ENCODE results near the gene CACNA2D4. TPM values are rescaled to one million over a fixed set of nuclear protein-coding genes. Genes with fewer than 3 reads are reported as not detected.
A peak's percentile ranks its signal among the peaks of the same experiment; 100 is the strongest.

The CACNA2D4 gene
- total and polyA plus RNA-seq, 2 of the 13 experiments (the other 11 are each of a cell fraction or from before 2014, with no cell fraction given): 14.2 to 136 TPM

DNA sequence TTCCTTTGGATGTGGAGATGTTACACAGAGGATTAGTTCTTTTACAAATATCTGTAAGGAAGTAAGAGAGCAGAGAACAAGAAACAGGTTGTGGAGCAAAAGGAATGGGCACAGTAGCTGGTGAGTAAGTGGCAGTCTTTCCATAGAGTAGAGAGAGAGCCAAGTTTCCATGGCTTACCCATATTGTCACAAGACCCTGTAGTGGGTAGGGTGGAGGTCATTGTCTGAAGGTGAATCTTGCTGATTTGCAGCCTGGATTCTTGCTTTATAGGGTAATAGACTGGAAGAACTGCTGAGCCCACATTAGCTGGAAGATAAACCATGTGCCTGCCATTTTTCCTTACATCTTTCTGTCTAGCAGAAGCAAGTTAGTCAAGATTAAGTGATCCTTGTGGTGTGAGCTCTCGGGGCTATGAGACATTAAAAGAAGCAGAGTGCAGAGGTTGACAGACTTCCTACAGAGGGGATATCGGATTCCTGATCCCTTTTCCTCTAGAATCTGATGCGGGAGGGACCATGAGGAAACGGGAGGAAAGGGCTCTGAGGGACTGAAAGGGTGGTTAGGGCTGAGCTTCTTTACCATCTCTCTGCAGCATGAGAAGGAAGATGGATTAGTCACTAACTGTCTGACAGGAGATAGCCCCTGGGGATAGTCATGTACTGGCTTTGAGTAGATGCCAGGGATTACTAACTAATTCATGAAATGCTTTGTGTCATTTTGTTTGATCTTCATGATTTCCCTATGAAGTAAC is 142.1 kb downstream of the CACNA2D4 start:
- 95% methylated on average over 4 of the region's 4 CpGs for WGBS (ENCODE audit: low lambda C conversion rate)
- no peak overlapping the region for H3K4me3 ChIP-seq (replicated peaks in 1 of 3; ENCODE audit: insufficient read depth in 1 of 3, low read depth in 2 of 3, low read length in 3 of 3)
- in situ Hi-C loops (cut with HindIII; ENCODE audit: extremely low pct_ligation_motif_present, low pct_unique_long_range_greater_than_20kb): no loop called here
- TF ChIP-seq ZNF724P (CRISPR knock-in tag; IDR thresholded peaks at IDR 0.05; ENCODE audit: borderline replicate concordance) (no peak), ERF (CRISPR knock-in tag; IDR thresholded peaks at IDR 0.05) (no peak), PTBP1 (IDR thresholded peaks at IDR 0.05; ENCODE audit: low read depth, low read length, poor library complexity, severe bottlenecking) (no peak), ZNF282 (IDR thresholded peaks at IDR 0.05; ENCODE audit: partially characterized antibody) (no peak), RELA (CRISPR knock-in tag; IDR thresholded peaks at IDR 0.05) (no peak), ZNF761 (CRISPR knock-in tag; conservative IDR thresholded peaks at IDR 0.05) (no peak), HMG20B (CRISPR knock-in tag; conservative IDR thresholded peaks at IDR 0.05) (no peak)
- TF ChIP-seq, protein P1, sequence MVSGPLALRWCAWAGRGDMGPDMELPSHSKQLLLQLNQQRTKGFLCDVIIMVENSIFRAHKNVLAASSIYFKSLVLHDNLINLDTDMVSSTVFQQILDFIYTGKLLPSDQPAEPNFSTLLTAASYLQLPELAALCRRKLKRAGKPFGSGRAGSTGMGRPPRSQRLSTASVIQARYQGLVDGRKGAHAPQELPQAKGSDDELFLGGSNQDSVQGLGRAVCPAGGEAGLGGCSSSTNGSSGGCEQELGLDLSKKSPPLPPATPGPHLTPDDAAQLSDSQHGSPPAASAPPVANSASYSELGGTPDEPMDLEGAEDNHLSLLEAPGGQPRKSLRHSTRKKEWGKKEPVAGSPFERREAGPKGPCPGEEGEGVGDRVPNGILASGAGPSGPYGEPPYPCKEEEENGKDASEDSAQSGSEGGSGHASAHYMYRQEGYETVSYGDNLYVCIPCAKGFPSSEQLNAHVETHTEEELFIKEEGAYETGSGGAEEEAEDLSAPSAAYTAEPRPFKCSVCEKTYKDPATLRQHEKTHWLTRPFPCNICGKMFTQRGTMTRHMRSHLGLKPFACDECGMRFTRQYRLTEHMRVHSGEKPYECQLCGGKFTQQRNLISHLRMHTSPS (CRISPR knock-in tag; IDR thresholded peaks at IDR 0.05; ENCODE audit: low read depth): no peak
- TF ChIP-seq, protein P2, sequence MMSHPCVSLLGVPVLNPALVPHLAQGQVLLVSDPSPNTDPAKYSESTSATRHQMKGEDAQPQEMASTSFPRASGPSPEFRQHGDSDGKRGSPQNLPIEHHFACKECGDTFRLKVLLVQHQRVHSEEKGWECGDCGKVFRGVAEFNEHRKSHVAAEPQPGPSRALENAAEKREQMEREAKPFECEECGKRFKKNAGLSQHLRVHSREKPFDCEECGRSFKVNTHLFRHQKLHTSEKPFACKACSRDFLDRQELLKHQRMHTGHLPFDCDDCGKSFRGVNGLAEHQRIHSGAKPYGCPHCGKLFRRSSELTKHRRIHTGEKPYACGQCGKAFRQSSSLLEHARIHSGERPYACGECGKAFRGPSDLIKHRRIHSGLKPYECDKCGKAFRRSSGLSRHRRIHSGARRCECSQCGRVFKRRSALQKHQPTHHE (CRISPR knock-in tag; IDR thresholded peaks at IDR 0.05; ENCODE audit: borderline replicate concordance): no peak
- TF ChIP-seq, protein P3, sequence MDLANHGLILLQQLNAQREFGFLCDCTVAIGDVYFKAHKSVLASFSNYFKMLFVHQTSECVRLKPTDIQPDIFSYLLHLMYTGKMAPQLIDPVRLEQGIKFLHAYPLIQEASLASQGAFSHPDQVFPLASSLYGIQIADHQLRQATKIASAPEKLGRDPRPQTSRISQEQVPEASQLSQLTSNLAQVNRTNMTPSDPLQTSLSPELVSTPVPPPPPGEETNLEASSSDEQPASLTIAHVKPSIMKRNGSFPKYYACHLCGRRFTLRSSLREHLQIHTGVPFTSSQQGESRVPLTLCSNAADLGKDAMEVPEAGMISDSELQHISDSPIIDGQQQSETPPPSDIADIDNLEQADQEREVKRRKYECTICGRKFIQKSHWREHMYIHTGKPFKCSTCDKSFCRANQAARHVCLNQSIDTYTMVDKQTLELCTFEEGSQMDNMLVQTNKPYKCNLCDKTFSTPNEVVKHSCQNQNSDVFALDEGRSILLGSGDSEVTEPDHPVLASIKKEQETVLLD (CRISPR knock-in tag; IDR thresholded peaks at IDR 0.05; ENCODE audit: low read depth): no peak
- TF ChIP-seq, protein P4, sequence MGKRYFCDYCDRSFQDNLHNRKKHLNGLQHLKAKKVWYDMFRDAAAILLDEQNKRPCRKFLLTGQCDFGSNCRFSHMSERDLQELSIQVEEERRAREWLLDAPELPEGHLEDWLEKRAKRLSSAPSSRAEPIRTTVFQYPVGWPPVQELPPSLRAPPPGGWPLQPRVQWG (CRISPR knock-in tag; IDR thresholded peaks at IDR 0.05; ENCODE audit: borderline replicate concordance, low read depth): no peak
- TF ChIP-seq, protein P5, sequence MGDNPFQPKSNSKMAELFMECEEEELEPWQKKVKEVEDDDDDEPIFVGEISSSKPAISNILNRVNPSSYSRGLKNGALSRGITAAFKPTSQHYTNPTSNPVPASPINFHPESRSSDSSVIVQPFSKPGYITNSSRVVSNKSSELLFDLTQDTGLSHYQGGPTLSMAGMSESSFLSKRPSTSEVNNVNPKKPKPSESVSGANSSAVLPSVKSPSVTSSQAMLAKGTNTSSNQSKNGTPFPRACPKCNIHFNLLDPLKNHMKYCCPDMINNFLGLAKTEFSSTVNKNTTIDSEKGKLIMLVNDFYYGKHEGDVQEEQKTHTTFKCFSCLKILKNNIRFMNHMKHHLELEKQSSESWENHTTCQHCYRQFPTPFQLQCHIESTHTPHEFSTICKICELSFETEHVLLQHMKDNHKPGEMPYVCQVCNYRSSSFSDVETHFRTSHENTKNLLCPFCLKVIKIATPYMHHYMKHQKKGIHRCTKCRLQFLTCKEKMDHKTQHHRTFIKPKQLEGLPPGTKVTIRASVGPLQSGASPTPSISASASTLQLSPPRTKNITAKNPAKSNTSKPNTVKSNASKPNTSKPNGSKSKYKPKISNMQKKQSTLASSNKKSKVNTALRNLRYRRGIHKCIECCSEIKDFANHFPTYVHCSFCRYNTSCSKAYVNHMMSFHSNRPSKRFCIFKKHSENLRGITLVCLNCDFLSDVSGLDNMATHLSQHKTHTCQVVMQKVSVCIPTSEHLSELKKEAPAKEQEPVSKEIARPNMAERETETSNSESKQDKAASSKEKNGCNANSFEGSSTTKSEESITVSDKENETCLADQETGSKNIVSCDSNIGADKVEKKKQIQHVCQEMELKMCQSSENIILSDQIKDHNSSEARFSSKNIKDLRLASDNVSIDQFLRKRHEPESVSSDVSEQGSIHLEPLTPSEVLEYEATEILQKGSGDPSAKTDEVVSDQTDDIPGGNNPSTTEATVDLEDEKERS (CRISPR knock-in tag; IDR thresholded peaks at IDR 0.05): no peak
- TF ChIP-seq, protein P6, sequence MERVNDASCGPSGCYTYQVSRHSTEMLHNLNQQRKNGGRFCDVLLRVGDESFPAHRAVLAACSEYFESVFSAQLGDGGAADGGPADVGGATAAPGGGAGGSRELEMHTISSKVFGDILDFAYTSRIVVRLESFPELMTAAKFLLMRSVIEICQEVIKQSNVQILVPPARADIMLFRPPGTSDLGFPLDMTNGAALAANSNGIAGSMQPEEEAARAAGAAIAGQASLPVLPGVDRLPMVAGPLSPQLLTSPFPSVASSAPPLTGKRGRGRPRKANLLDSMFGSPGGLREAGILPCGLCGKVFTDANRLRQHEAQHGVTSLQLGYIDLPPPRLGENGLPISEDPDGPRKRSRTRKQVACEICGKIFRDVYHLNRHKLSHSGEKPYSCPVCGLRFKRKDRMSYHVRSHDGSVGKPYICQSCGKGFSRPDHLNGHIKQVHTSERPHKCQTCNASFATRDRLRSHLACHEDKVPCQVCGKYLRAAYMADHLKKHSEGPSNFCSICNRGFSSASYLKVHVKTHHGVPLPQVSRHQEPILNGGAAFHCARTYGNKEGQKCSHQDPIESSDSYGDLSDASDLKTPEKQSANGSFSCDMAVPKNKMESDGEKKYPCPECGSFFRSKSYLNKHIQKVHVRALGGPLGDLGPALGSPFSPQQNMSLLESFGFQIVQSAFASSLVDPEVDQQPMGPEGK (CRISPR knock-in tag; IDR thresholded peaks at IDR 0.05): no peak

More for the DNA sequence above, 142.1 kb downstream of the CACNA2D4 start:
- H3K36me3 ChIP-seq (replicated peaks in 1 of 2; ENCODE audit: control insufficient read depth in 1 of 2, insufficient read depth in 2 of 2, low read length in 2 of 2): peaks cover 9 to 79% of the 10 kb centered on the region in 2 experiments
- FAIRE-seq (no peak), ATAC-seq (no peak), DNase-seq (ENCODE audit: low spot score) (no peak)
- H3K9me3 ChIP-seq (ENCODE audit: low read length): no peaks in the 10 kb centered on the region
- CTCF ChIA-PET (ENCODE audit: low intra/inter-chr PET ratio, low total read pairs): no interaction called here
- no peak overlapping the region for H2AFZ ChIP-seq (ENCODE audit: low read length)
- intact Hi-C loops (cut with micrococcal nuclease; ENCODE audit: unreplicated experiment): no loop called here
- peak overlapping the region; percentile 8 for H3K27ac ChIP-seq (ENCODE audit: extremely low read length, insufficient read depth, low read length)
- no peaks in the 10 kb centered on the region for H3K27me3 ChIP-seq (ENCODE audit: control insufficient read depth in 1 of 2, insufficient read depth in 2 of 2, low read length in 2 of 2)
- no peak overlapping the region for H3K4me2 ChIP-seq (ENCODE audit: low read depth, low read length)
- H4K20me1 ChIP-seq (ENCODE audit: insufficient read depth, low read length): no peaks in the 10 kb centered on the region
- H3K9ac ChIP-seq (ENCODE audit: insufficient read depth, low read depth, low read length): no peak overlapping the region
- POLR2A ChIA-PET: no interaction called here
- peaks cover 21% of the 10 kb centered on the region for H3K4me1 ChIP-seq (ENCODE audit: insufficient read depth, low read length)
- no TSS peak for BruUV-seq (replicated peaks)
- peaks cover 54% of the 10 kb centered on the region for H3K79me2 ChIP-seq (ENCODE audit: insufficient read depth, low read length)
